Dermis microvascular lymphatic vessel endothelial cell (primary cell): Measurements from ENCODE around the gene TFF1. TPM values are rescaled to one million over a fixed set of nuclear protein-coding genes. Genes with fewer than 3 reads are reported as not detected.

Experiments
- DNase-seq, 2 donors: peaks; one replicate each; pipeline versions ENCODE4 v3.0.0 to v3.0.0-alpha.2; 2010; ENCODE audit warnings: low read depth in 2 of 2
- total RNA-seq: library from RNA; depleted of rRNA; stranded (reverse); fragments of >200 nt; gene quantifications from 2 replicates; pipeline ENCODE4 v1.2.1, GENCODE V29; 2014

TFF1 gene
- total RNA-seq, 1 donor from 2014 or later: not detected

- no peak for DNase-seq
Observed at GRCh38 chr21:42317826-42318746, 48.2 kb downstream of the TFF1 start.

GRCh38 chr21:42317341-42317741 lies 49.0 kb downstream of the TFF1 start:
- DNase-seq: no peak

GRCh38 chr21:42316891-42317290 lies 49.4 kb downstream of the TFF1 start:
- no peak for DNase-seq

GRCh38 chr21:42315296-42315891 lies 50.9 kb downstream of the TFF1 start, which contains the start of gene TFF3:
Gene TFF3 (minus strand): TSS chr21:42315409. CDS start chr21:42315374, 35 bp downstream.
- peak; percentile 88 to 93 for DNase-seq

GRCh38 chr21:42314616-42315295 lies 51.6 kb downstream of the TFF1 start:
- no peak for DNase-seq

- DNase-seq: peak in 1 of 2 donors; percentile 23
Observed at GRCh38 chr21:42313501-42313969, 52.8 kb downstream of the TFF1 start.

GRCh38 chr21:42312626-42313104 lies 53.7 kb downstream of the TFF1 start:
- DNase-seq: no peak

Other genes starting within 250 kb of the TFF1 start
- gene ABCG1, start 147.4 kb downstream of the TFF1 start, total RNA-seq: 62.9 and 141 TPM in 2 replicates
- gene TFF3, start 51.1 kb downstream of the TFF1 start, total RNA-seq: 204 and 290 TPM in 2 replicates
- not detected in 2 replicates for gene TFF2, start 15.5 kb downstream of the TFF1 start, total RNA-seq
- under 0.01 TPM in 1 of 2 replicates, not detected in the other for gene TMPRSS3, start 29.5 kb upstream of the TFF1 start, total RNA-seq
- not detected in 2 replicates for gene UBASH3A, start 37.4 kb upstream of the TFF1 start, total RNA-seq
- under 0.01 TPM in 1 of 2 replicates, not detected in the other for gene RSPH1, start 129.7 kb upstream of the TFF1 start, total RNA-seq
- 10.7 and 11.5 TPM in 2 replicates for gene SLC37A1, start 147.3 kb upstream of the TFF1 start, total RNA-seq